K562 (cell line): ENCODE data around the gene BCL7C. TPM values are rescaled to one million over a fixed set of nuclear protein-coding genes. Genes with fewer than 3 reads are reported as not detected.

Experiments
- CBX5 ChIP-seq: IDR thresholded peaks from 2 replicates; pipeline ENCODE4 v1.6.1; 2014; ENCODE audit warnings: low read depth, borderline replicate concordance
- FOXM1 ChIP-seq, 2 experiments: fragments of 450-650 bp in 1 of 2; sonication (generic) in 1 of 2; formaldehyde crosslinking in 1 of 2; IDR thresholded peaks; 2 replicates each; pipeline versions ENCODE4 v1.6.1 to v1.9.0; 2017 to 2022; ENCODE audit warnings: low read depth in 2 of 2, mild to moderate bottlenecking in 2 of 2, missing genetic modification reagents in 1 of 2, moderate library complexity in 1 of 2
- FOXP1 ChIP-seq: sonication (generic); formaldehyde crosslinking; IDR thresholded peaks from 2 replicates; pipeline ENCODE4 v1.8.0; 2022; ENCODE audit warnings: mild to moderate bottlenecking, missing genetic modification reagents
- GATAD2A ChIP-seq: fragments of 450-650 bp; IDR thresholded peaks from 2 replicates; pipeline ENCODE4 v1.6.1; 2017
- GTF2E2 ChIP-seq: fragments of 200-800 bp; sonication (Bioruptor generic); IDR thresholded peaks from 2 replicates; pipeline ENCODE4 v1.6.1; 2016; ENCODE audit warnings: missing genetic modification characterization, missing compliant biosample characterization
- JUND ChIP-seq, 2 experiments: IDR thresholded peaks; 2 replicates in 1 of 2; 3 replicates in 1 of 2; pipeline ENCODE4 v1.6.1; 2011; ENCODE audit warnings: borderline replicate concordance in 2 of 2, low read depth in 2 of 2, low read length in 2 of 2, improper control_type of control experiment in 1 of 2, missing biosample characterization in 1 of 2, missing genetic modification characterization in 1 of 2, missing genetic modification reagents in 1 of 2
- KLF6 ChIP-seq: fragments of 250-450 bp; sonication (Bioruptor Pico); IDR thresholded peaks from 2 replicates; pipeline ENCODE4 v1.4.0; 2020; ENCODE audit warnings: mild to moderate bottlenecking, moderate library complexity, borderline replicate concordance
- PCBP1 ChIP-seq: fragments of 200-400 bp; formaldehyde crosslinking; IDR thresholded peaks from 2 replicates; pipeline ENCODE4 v1.6.1; 2018; ENCODE audit warnings: mild to moderate bottlenecking, low read depth, low read length; ENCODE audit not compliant: poor library complexity, severe bottlenecking
- PPARD ChIP-seq: fragments of 250-450 bp; sonication (Bioruptor Pico); IDR thresholded peaks from 2 replicates; pipeline ENCODE4 v1.8.0; 2022; ENCODE audit warnings: inconsistent platforms, mild to moderate bottlenecking, moderate library complexity
- RB1 ChIP-seq: fragments of 450-650 bp; IDR thresholded peaks from 2 replicates; pipeline ENCODE4 v1.6.1; 2017; ENCODE audit warnings: low read depth, mild to moderate bottlenecking
- SMARCA4 ChIP-seq: fragments of 450-650 bp; IDR thresholded peaks from 2 replicates; pipeline ENCODE4 v1.6.1; 2016
- TARDBP ChIP-seq: fragments of 450-650 bp; IDR thresholded peaks from 2 replicates; pipeline ENCODE4 v1.6.1; 2016
- TEAD1 ChIP-seq, 2 experiments: fragments of 450-650 bp in 1 of 2; sonication (generic) in 1 of 2; formaldehyde crosslinking; IDR thresholded peaks; 2 replicates each; pipeline versions ENCODE4 v1.4.0 to v1.8.0; 2020 to 2022; ENCODE audit warnings: mild to moderate bottlenecking in 2 of 2, missing genetic modification reagents in 1 of 2
- ZC3H11A ChIP-seq: IDR thresholded peaks from 2 replicates; pipeline ENCODE4 v1.6.1; 2012; ENCODE audit warnings: low read depth, low read length, improper control_type of control experiment
- ZNF239 ChIP-seq: fragments of 250-450 bp; sonication (Bioruptor Pico); IDR thresholded peaks from 2 replicates; pipeline ENCODE4 v1.4.0; 2020; ENCODE audit warnings: mild to moderate bottlenecking
- ZNF24 ChIP-seq: fragments of 450-650 bp; IDR thresholded peaks from 2 replicates; pipeline ENCODE4 v1.6.1; 2016
- ZNF57 ChIP-seq: fragments of 450-650 bp; formaldehyde crosslinking; IDR thresholded peaks from 2 replicates; pipeline ENCODE4 v1.4.0; 2020; ENCODE audit warnings: mild to moderate bottlenecking, moderate library complexity
- polyA plus RNA-seq, 8 experiments: library from polyadenylated mRNA; depleted of rRNA in 4 of 8; stranded (reverse) in 5 of 8; unstranded in 3 of 8; fragments of >200 nt; fragmentation: Nextera tagmentation in 2 of 8; fragmentation: Illumina TruSeq in 1 of 8; extraction: Ambion mirVana in 2 of 8; extraction: Trizol in 1 of 8; gene quantifications; 2 replicates each; pipeline versions ENCODE4 v1.2.1 to v1.2.3, GENCODE V29; 2011 to 2014; ENCODE audit warnings: inconsistent platforms in 1 of 8, missing spikeins in 1 of 8
- total RNA-seq, 7 experiments: library from RNA; depleted of rRNA in 6 of 7; stranded (reverse); fragments of >200 nt in 6 of 7; fragmentation: Illumina TruSeq in 2 of 7; extraction: Trizol in 2 of 7; gene quantifications; 2 replicates each; pipeline versions ENCODE4 v1.2.1 to v1.2.3, GENCODE V29; 2011 to 2021; ENCODE audit warnings: low replicate concordance in 1 of 7
- TF ChIP-seq, protein P1 (sequence below): fragments of 250-450 bp; sonication (Bioruptor Pico); IDR thresholded peaks from 2 replicates; pipeline ENCODE4 v1.4.0; 2020
- TF ChIP-seq, protein P2 (sequence below): fragments of 450-650 bp; formaldehyde crosslinking; IDR thresholded peaks from 2 replicates; pipeline ENCODE4 v1.4.0; 2020; ENCODE audit warnings: mild to moderate bottlenecking, moderate library complexity

The BCL7C gene
- total and polyA plus RNA-seq, 9 of the 15 experiments (the other 6 are each of a cell fraction or from before 2014, with no cell fraction given): 1.7 to 85.8 (median 19.6) TPM

- TF ChIP-seq, protein P1, sequence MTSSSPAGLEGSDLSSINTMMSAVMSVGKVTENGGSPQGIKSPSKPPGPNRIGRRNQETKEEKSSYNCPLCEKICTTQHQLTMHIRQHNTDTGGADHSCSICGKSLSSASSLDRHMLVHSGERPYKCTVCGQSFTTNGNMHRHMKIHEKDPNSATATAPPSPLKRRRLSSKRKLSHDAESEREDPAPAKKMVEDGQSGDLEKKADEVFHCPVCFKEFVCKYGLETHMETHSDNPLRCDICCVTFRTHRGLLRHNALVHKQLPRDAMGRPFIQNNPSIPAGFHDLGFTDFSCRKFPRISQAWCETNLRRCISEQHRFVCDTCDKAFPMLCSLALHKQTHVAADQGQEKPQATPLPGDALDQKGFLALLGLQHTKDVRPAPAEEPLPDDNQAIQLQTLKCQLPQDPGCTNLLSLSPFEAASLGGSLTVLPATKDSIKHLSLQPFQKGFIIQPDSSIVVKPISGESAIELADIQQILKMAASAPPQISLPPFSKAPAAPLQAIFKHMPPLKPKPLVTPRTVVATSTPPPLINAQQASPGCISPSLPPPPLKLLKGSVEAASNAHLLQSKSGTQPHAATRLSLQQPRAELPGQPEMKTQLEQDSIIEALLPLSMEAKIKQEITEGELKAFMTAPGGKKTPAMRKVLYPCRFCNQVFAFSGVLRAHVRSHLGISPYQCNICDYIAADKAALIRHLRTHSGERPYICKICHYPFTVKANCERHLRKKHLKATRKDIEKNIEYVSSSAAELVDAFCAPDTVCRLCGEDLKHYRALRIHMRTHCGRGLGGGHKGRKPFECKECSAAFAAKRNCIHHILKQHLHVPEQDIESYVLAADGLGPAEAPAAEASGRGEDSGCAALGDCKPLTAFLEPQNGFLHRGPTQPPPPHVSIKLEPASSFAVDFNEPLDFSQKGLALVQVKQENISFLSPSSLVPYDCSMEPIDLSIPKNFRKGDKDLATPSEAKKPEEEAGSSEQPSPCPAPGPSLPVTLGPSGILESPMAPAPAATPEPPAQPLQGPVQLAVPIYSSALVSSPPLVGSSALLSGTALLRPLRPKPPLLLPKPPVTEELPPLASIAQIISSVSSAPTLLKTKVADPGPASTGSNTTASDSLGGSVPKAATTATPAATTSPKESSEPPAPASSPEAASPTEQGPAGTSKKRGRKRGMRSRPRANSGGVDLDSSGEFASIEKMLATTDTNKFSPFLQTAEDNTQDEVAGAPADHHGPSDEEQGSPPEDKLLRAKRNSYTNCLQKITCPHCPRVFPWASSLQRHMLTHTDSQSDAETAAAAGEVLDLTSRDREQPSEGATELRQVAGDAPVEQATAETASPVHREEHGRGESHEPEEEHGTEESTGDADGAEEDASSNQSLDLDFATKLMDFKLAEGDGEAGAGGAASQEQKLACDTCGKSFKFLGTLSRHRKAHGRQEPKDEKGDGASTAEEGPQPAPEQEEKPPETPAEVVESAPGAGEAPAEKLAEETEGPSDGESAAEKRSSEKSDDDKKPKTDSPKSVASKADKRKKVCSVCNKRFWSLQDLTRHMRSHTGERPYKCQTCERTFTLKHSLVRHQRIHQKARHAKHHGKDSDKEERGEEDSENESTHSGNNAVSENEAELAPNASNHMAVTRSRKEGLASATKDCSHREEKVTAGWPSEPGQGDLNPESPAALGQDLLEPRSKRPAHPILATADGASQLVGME: peak; percentile 64; the same call in 1 of the 2 replicates
- TF ChIP-seq FOXM1 (IDR thresholded peaks at IDR 0.05; ENCODE audit: low read depth) (no peak), FOXM1 (CRISPR knock-in tag; IDR thresholded peaks at IDR 0.05; ENCODE audit: low read depth) (peak; percentile 67; the same call in 1 of the 2 replicates), SMARCA4 (no peak), JUND (IDR thresholded peaks at IDR 0.05; ENCODE audit: borderline replicate concordance, low read depth, low read length) (peak; percentile 64; the same call in 1 of the 2 replicates), JUND (tag; IDR thresholded peaks at IDR 0.05; ENCODE audit: borderline replicate concordance, low read depth, low read length) (no peak; the same call in 2 of the 3 replicates), FOXP1 (CRISPR knock-in tag) (peak; percentile 75), GATAD2A (no peak), ZNF24 (peak; percentile 43; the same call in 1 of the 2 replicates), RB1 (peak; percentile 84; the same call in 1 of the 2 replicates), ZNF239 (peak; percentile 15; the same call in 1 of the 2 replicates), TARDBP (peak; percentile 2; the same call in 1 of the 2 replicates), TEAD1 (CRISPR knock-in tag; IDR thresholded peaks at IDR 0.05) (peak in 1 of 2 experiments; percentile 75; a peak in 1 of 4 replicates), GTF2E2 (no peak; the same call in 1 of the 2 replicates), KLF6 (no peak), ZNF57 (CRISPR knock-in tag) (no peak), ZC3H11A (no peak), CBX5 (no peak; the same call in 1 of the 2 replicates), PPARD (CRISPR knock-in tag) (no peak), PCBP1 (peak; percentile 75)
- TF ChIP-seq, protein P2, sequence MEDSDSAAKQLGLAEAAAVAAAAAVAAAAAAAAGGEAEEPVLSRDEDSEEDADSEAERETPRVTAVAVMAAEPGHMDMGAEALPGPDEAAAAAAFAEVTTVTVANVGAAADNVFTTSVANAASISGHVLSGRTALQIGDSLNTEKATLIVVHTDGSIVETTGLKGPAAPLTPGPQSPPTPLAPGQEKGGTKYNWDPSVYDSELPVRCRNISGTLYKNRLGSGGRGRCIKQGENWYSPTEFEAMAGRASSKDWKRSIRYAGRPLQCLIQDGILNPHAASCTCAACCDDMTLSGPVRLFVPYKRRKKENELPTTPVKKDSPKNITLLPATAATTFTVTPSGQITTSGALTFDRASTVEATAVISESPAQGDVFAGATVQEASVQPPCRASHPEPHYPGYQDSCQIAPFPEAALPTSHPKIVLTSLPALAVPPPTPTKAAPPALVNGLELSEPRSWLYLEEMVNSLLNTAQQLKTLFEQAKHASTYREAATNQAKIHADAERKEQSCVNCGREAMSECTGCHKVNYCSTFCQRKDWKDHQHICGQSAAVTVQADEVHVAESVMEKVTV (CRISPR knock-in tag): no peak
Measured at GRCh38 chr16:30874821-30875717, 18.8 kb downstream of the BCL7C start (continued).
